ENCODE measurements around the gene WBP1L.

Gene WBP1L

DNA sequence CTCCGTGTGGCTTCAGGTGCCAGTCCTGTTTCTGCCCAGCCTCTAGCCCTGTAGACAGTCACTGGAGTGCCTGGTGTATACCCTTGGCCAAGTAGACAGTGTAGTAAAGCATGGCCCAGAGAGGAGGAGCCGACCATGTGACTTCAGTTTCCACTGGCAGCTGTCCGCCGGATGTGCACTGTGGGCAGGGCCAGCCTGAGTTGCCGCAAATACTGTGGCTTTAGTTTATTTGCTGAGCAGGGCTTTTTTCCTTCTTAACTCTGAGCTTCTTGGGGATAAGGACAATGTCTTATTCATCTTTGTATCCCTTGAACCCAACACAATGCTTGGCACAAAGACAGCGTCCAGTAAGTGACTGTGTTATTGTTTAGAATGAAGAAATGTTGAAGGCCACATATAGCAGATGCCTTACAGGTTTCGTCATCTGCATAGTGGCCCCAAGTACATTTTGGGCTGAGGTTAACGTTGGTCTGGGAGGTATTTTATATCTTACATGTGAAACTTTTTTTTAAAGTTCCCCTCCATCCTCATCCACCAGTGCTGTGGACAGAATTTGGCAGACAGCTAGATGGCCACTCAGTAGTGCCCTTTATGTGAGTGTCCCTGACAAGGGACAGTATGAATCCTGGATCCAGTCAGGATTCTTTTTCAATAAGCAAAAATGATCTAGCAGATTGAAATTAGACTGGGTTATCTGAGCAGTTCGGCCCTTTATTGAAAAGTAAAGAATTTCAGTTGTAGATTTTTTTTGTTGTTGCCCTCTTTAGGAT, 52.8 kb downstream of the WBP1L start:
- Histone ChIP-seq H3K27me3 (replicated peaks in 2 of 5; ENCODE audit: control insufficient read depth in 4 of 5, insufficient read depth in 5 of 5, low read length in 4 of 5) (no peaks in the 10 kb centered on the region), H3K36me3 (ENCODE audit: control insufficient read depth in 4 of 4, insufficient read depth in 4 of 4, low read length in 3 of 4) (peaks cover 16 to 37% (median 30%) of the 10 kb centered on the region in 4 experiments), H3K27ac (ENCODE audit: insufficient read depth in 1 of 2, low read depth in 1 of 2, low read length in 2 of 2, poor library complexity in 1 of 2, severe bottlenecking in 2 of 2) (peak overlapping the region; percentile 21 to 67), H3K4me3 (ENCODE audit: control insufficient read depth in 1 of 7, extremely low read depth in 1 of 7, insufficient read depth in 4 of 7, low read depth in 2 of 7, low read length in 6 of 7) (peak overlapping the region in 3 of 7 experiments; percentile 34 to 58 (median 40)), H3K4me1 (ENCODE audit: control extremely low read depth in 1 of 4, control insufficient read depth in 4 of 4, insufficient read depth in 4 of 4, low read length in 3 of 4) (peaks cover 18 to 50% (median 29%) of the 10 kb centered on the region in 4 experiments), H3K9me3 (ENCODE audit: control extremely low read depth in 1 of 5, control insufficient read depth in 4 of 5, insufficient read depth in 2 of 5, low read depth in 1 of 5, low read length in 4 of 5) (no peaks in the 10 kb centered on the region)
- DNase-seq, result peak in 2 of 3 donors; percentile 69 to 78
- 22% methylated on average over 5 of the region's 9 CpGs for WGBS (ENCODE audit: insufficient coverage)
- ChIA-PET POLR2A (no interaction called here), CTCF (interaction anchor here (0.9 to 2.7 kb wide), 3 partner anchors 10 to 65 kb away, joined by 3 to 12 read pairs (median 3); no protein-coding TSS in a partner anchor)

- Histone ChIP-seq H3K27me3 (replicated peaks in 2 of 5; ENCODE audit: control insufficient read depth in 4 of 5, insufficient read depth in 5 of 5, low read length in 4 of 5) (no peaks in the 10 kb centered on the region), H3K27ac (ENCODE audit: insufficient read depth in 1 of 2, low read depth in 1 of 2, low read length in 2 of 2, poor library complexity in 1 of 2, severe bottlenecking in 2 of 2) (no peak overlapping the region), H3K9me3 (ENCODE audit: control extremely low read depth in 1 of 5, control insufficient read depth in 4 of 5, insufficient read depth in 2 of 5, low read depth in 1 of 5, low read length in 4 of 5) (no peaks in the 10 kb centered on the region), H3K36me3 (ENCODE audit: control insufficient read depth in 4 of 4, insufficient read depth in 4 of 4, low read length in 3 of 4) (peaks cover 18 to 49% (median 36%) of the 10 kb centered on the region in 4 experiments), H3K4me1 (ENCODE audit: control extremely low read depth in 1 of 4, control insufficient read depth in 4 of 4, insufficient read depth in 4 of 4, low read length in 3 of 4) (peaks cover 16 to 45% (median 34%) of the 10 kb centered on the region in 4 experiments), H3K4me3 (ENCODE audit: control insufficient read depth in 1 of 7, extremely low read depth in 1 of 7, insufficient read depth in 4 of 7, low read depth in 2 of 7, low read length in 6 of 7) (no peak overlapping the region)
- CTCF ChIA-PET, result interaction anchor here (0.6 to 1.0 kb wide), 2 partner anchors 13 to 523 kb away, joined by 4 read pairs; no protein-coding TSS in a partner anchor
- WGBS (ENCODE audit: insufficient coverage), result 94% methylated on average over 5 of the region's 8 CpGs
- no peak for DNase-seq
- POLR2A ChIA-PET, result no interaction called here
These were observed 56.1 kb downstream of the WBP1L start for GRCh38 chr10:102799691-102800471.

- 95% methylated on average over 7 of the region's 10 CpGs for WGBS (ENCODE audit: insufficient coverage)
- H3K4me1 ChIP-seq (ENCODE audit: control extremely low read depth in 1 of 4, control insufficient read depth in 4 of 4, insufficient read depth in 4 of 4, low read length in 3 of 4), result peaks cover 7 to 37% (median 27%) of the 10 kb centered on the region in 4 experiments
- H3K9me3 ChIP-seq (ENCODE audit: control extremely low read depth in 1 of 5, control insufficient read depth in 4 of 5, insufficient read depth in 2 of 5, low read depth in 1 of 5, low read length in 4 of 5), result no peaks in the 10 kb centered on the region
- no peak for DNase-seq
- H3K36me3 ChIP-seq (ENCODE audit: control insufficient read depth in 4 of 4, insufficient read depth in 4 of 4, low read length in 3 of 4), result peaks cover 18 to 49% (median 37%) of the 10 kb centered on the region in 4 experiments
- POLR2A ChIA-PET, result no interaction called here
- H3K27me3 ChIP-seq (replicated peaks in 2 of 5; ENCODE audit: control insufficient read depth in 4 of 5, insufficient read depth in 5 of 5, low read length in 4 of 5), result no peaks in the 10 kb centered on the region
- no peak overlapping the region for H3K4me3 ChIP-seq (ENCODE audit: control insufficient read depth in 1 of 7, extremely low read depth in 1 of 7, insufficient read depth in 4 of 7, low read depth in 2 of 7, low read length in 6 of 7)
- CTCF ChIA-PET, result interaction anchor here (1.0 kb wide), 1 partner anchor 14 kb away, joined by 4 read pairs; no protein-coding TSS in a partner anchor
- no peak overlapping the region for H3K27ac ChIP-seq (ENCODE audit: insufficient read depth in 1 of 2, low read depth in 1 of 2, low read length in 2 of 2, poor library complexity in 1 of 2, severe bottlenecking in 2 of 2)
These were observed 57.0 kb downstream of the WBP1L start for GRCh38 chr10:102800611-102801335.

DNA sequence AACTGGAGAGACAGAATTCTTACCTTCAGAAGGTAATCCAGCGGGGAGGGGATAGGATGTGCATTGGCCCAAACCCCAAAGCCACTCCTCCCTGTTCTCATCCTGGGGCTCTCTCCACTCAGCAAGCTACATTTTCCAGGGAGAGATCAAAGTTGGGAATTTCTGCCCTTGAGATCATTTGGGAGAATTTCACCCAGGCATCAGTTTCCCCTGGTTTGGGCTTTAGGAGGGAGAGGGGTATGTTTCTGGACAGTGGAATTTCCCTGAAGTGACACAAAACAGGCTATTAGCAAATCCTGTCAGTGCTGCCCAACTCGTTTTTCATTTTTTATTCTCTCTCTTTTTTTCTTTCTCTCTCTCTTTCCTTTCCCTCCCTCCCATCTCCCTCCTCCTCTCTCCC, 57.7 kb downstream of the WBP1L start:
- no peak for DNase-seq
- H3K36me3 ChIP-seq (ENCODE audit: control insufficient read depth in 4 of 4, insufficient read depth in 4 of 4, low read length in 3 of 4), result peaks cover 18 to 51% (median 39%) of the 10 kb centered on the region in 4 experiments
- ChIA-PET POLR2A (no interaction called here), CTCF (interaction anchor here (2.0 kb wide), 1 partner anchor 12 kb away, joined by 8 read pairs; no protein-coding TSS in a partner anchor)
- H3K27me3 ChIP-seq (replicated peaks in 2 of 5; ENCODE audit: control insufficient read depth in 4 of 5, insufficient read depth in 5 of 5, low read length in 4 of 5), result no peaks in the 10 kb centered on the region
- no peaks in the 10 kb centered on the region for H3K9me3 ChIP-seq (ENCODE audit: control extremely low read depth in 1 of 5, control insufficient read depth in 4 of 5, insufficient read depth in 2 of 5, low read depth in 1 of 5, low read length in 4 of 5)
- no peak overlapping the region for H3K4me3 ChIP-seq (ENCODE audit: control insufficient read depth in 1 of 7, extremely low read depth in 1 of 7, insufficient read depth in 4 of 7, low read depth in 2 of 7, low read length in 6 of 7)
- H3K27ac ChIP-seq (ENCODE audit: insufficient read depth in 1 of 2, low read depth in 1 of 2, low read length in 2 of 2, poor library complexity in 1 of 2, severe bottlenecking in 2 of 2), result no peak overlapping the region
- H3K4me1 ChIP-seq (ENCODE audit: control extremely low read depth in 1 of 4, control insufficient read depth in 4 of 4, insufficient read depth in 4 of 4, low read length in 3 of 4), result peaks cover 6 to 29% (median 19%) of the 10 kb centered on the region in 4 experiments
- 36% methylated on average over 1 of the region's 2 CpGs for WGBS (ENCODE audit: insufficient coverage)

GRCh38 chr10:102801978-102802377, 58.2 kb downstream of the WBP1L start:
- 80% methylated on average over 3 of the region's 3 CpGs for WGBS (ENCODE audit: insufficient coverage)
- H3K36me3 ChIP-seq (ENCODE audit: control insufficient read depth in 4 of 4, insufficient read depth in 4 of 4, low read length in 3 of 4), result peaks cover 18 to 51% (median 40%) of the 10 kb centered on the region in 4 experiments
- CTCF ChIA-PET, result interaction anchor here (2.0 kb wide), 1 partner anchor 11 kb away, joined by 8 read pairs; no protein-coding TSS in a partner anchor

GRCh38 chr10:102802920-102803534, 59.3 kb downstream of the WBP1L start:
- WGBS (ENCODE audit: insufficient coverage), result 87% methylated on average over 5 of the region's 6 CpGs
- H3K27me3 ChIP-seq (replicated peaks in 2 of 5; ENCODE audit: control insufficient read depth in 4 of 5, insufficient read depth in 5 of 5, low read length in 4 of 5), result no peaks in the 10 kb centered on the region
- ChIA-PET CTCF (interaction anchor here (1.1 to 2.0 kb wide), 2 partner anchors 10 to 17 kb away, joined by 4 to 8 read pairs; no protein-coding TSS in a partner anchor), POLR2A (no interaction called here)
- H3K4me1 ChIP-seq (ENCODE audit: control extremely low read depth in 1 of 4, control insufficient read depth in 4 of 4, insufficient read depth in 4 of 4, low read length in 3 of 4), result peaks cover 0 to 20% (median 11%) of the 10 kb centered on the region in 4 experiments
- no peak overlapping the region for H3K4me3 ChIP-seq (ENCODE audit: control insufficient read depth in 1 of 7, extremely low read depth in 1 of 7, insufficient read depth in 4 of 7, low read depth in 2 of 7, low read length in 6 of 7)
- no peak for DNase-seq
- no peaks in the 10 kb centered on the region for H3K9me3 ChIP-seq (ENCODE audit: control extremely low read depth in 1 of 5, control insufficient read depth in 4 of 5, insufficient read depth in 2 of 5, low read depth in 1 of 5, low read length in 4 of 5)
- H3K36me3 ChIP-seq (ENCODE audit: control insufficient read depth in 4 of 4, insufficient read depth in 4 of 4, low read length in 3 of 4), result peaks cover 17 to 49% (median 39%) of the 10 kb centered on the region in 4 experiments
- no peak overlapping the region for H3K27ac ChIP-seq (ENCODE audit: insufficient read depth in 1 of 2, low read depth in 1 of 2, low read length in 2 of 2, poor library complexity in 1 of 2, severe bottlenecking in 2 of 2)

More at GRCh38 chr10:102801978-102802377, 58.2 kb downstream of the WBP1L start:
- Histone ChIP-seq H3K9me3 (ENCODE audit: control extremely low read depth in 1 of 5, control insufficient read depth in 4 of 5, insufficient read depth in 2 of 5, low read depth in 1 of 5, low read length in 4 of 5) (no peaks in the 10 kb centered on the region), H3K4me3 (ENCODE audit: control insufficient read depth in 1 of 7, extremely low read depth in 1 of 7, insufficient read depth in 4 of 7, low read depth in 2 of 7, low read length in 6 of 7) (no peak overlapping the region), H3K27ac (ENCODE audit: insufficient read depth in 1 of 2, low read depth in 1 of 2, low read length in 2 of 2, poor library complexity in 1 of 2, severe bottlenecking in 2 of 2) (no peak overlapping the region), H3K4me1 (ENCODE audit: control extremely low read depth in 1 of 4, control insufficient read depth in 4 of 4, insufficient read depth in 4 of 4, low read length in 3 of 4) (peaks cover 4 to 25% (median 15%) of the 10 kb centered on the region in 4 experiments), H3K27me3 (replicated peaks in 2 of 5; ENCODE audit: control insufficient read depth in 4 of 5, insufficient read depth in 5 of 5, low read length in 4 of 5) (no peaks in the 10 kb centered on the region)
- DNase-seq, result peak in 2 of 3 donors; percentile 48 to 56
- POLR2A ChIA-PET, result no interaction called here

All from common myeloid progenitor, CD34-positive (primary cell).